Ishikawa (cell line): ENCODE results near the gene BUD31.

ENCODE experiments used
- CEBPB ChIP-seq: IDR thresholded peaks from 2 replicates; pipeline ENCODE4 v1.6.1; 2012
- EGR1 ChIP-seq: IDR thresholded peaks from 2 replicates; pipeline ENCODE4 v1.6.1; 2012
- EP300 ChIP-seq: IDR thresholded peaks from 2 replicates; pipeline ENCODE4 v1.6.1; 2012; ENCODE audit warnings: borderline replicate concordance
- FOXM1 ChIP-seq: IDR thresholded peaks from 2 replicates; pipeline ENCODE4 v1.6.1; 2012; ENCODE audit warnings: low read depth, borderline replicate concordance
- MAX ChIP-seq: IDR thresholded peaks from 2 replicates; pipeline ENCODE4 v1.6.1; 2012
- NFIC ChIP-seq: IDR thresholded peaks from 2 replicates; pipeline ENCODE4 v1.6.1; 2012
- RAD21 ChIP-seq: IDR thresholded peaks from 2 replicates; pipeline ENCODE4 v1.6.1; 2012; ENCODE audit warnings: low read depth
- TAF1 ChIP-seq: IDR thresholded peaks from 2 replicates; pipeline ENCODE4 v1.6.1; 2012; ENCODE audit warnings: low read depth, mild to moderate bottlenecking
- TCF12 ChIP-seq: IDR thresholded peaks from 2 replicates; pipeline ENCODE4 v1.6.1; 2012; ENCODE audit warnings: low read depth
- TEAD4 ChIP-seq: IDR thresholded peaks from 2 replicates; pipeline ENCODE4 v1.6.1; 2012
- USF1 ChIP-seq: IDR thresholded peaks from 2 replicates; pipeline ENCODE4 v1.6.1; 2012
- YY1 ChIP-seq: IDR thresholded peaks from 2 replicates; pipeline ENCODE4 v1.6.1; 2012; ENCODE audit warnings: low read depth
- ZBTB7A ChIP-seq: IDR thresholded peaks from 2 replicates; pipeline ENCODE4 v1.6.1; 2012; ENCODE audit warnings: low read depth
- TF ChIP-seq, protein P1 (sequence below): IDR thresholded peaks from 2 replicates; pipeline ENCODE4 v1.6.1; 2012; ENCODE audit warnings: low read depth, mild to moderate bottlenecking

- TF ChIP-seq CEBPB (no peak), EP300 (no peak), MAX (no peak), USF1 (no peak), RAD21 (no peak), FOXM1 (no peak), ZBTB7A (no peak), TAF1 (no peak), TEAD4 (no peak), YY1 (no peak), EGR1 (no peak), TCF12 (no peak), NFIC (no peak)
- TF ChIP-seq, protein P1, sequence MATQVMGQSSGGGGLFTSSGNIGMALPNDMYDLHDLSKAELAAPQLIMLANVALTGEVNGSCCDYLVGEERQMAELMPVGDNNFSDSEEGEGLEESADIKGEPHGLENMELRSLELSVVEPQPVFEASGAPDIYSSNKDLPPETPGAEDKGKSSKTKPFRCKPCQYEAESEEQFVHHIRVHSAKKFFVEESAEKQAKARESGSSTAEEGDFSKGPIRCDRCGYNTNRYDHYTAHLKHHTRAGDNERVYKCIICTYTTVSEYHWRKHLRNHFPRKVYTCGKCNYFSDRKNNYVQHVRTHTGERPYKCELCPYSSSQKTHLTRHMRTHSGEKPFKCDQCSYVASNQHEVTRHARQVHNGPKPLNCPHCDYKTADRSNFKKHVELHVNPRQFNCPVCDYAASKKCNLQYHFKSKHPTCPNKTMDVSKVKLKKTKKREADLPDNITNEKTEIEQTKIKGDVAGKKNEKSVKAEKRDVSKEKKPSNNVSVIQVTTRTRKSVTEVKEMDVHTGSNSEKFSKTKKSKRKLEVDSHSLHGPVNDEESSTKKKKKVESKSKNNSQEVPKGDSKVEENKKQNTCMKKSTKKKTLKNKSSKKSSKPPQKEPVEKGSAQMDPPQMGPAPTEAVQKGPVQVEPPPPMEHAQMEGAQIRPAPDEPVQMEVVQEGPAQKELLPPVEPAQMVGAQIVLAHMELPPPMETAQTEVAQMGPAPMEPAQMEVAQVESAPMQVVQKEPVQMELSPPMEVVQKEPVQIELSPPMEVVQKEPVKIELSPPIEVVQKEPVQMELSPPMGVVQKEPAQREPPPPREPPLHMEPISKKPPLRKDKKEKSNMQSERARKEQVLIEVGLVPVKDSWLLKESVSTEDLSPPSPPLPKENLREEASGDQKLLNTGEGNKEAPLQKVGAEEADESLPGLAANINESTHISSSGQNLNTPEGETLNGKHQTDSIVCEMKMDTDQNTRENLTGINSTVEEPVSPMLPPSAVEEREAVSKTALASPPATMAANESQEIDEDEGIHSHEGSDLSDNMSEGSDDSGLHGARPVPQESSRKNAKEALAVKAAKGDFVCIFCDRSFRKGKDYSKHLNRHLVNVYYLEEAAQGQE = no peak
Observed at GRCh38 chr7:99383203-99383602, 25.6 kb upstream of the BUD31 start.
